ENCODE data around the gene AGBL4.

Gene AGBL4

DNA sequence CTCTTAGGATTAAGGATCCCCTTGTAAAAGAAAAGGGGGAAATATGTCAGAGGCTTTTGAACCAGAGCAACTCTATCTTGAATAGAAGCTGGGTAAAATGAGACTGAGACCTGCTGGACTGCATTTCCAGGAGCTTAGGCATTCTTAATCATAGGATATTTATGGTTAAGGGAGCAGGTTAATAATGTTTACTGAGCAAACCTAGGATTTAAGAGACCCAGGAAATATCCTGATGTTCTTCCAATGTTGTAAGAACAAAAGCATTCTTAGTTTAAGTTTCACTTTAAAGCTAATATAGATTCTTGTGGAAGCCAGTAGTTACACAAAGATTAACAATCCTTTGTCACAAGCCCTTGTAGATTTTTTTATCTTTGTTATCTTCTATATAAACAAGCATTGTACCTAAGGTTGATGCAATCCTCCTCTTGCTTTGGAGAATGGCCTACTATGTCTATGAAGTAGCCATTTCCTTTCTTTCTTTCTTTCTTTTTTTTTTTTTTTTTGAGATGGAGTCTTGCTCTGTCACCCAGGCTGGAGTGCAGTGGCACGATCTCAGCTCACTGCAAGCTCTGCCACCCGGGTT is 676.9 kb downstream of the AGBL4 start:
- TF ChIP-seq, protein P1, sequence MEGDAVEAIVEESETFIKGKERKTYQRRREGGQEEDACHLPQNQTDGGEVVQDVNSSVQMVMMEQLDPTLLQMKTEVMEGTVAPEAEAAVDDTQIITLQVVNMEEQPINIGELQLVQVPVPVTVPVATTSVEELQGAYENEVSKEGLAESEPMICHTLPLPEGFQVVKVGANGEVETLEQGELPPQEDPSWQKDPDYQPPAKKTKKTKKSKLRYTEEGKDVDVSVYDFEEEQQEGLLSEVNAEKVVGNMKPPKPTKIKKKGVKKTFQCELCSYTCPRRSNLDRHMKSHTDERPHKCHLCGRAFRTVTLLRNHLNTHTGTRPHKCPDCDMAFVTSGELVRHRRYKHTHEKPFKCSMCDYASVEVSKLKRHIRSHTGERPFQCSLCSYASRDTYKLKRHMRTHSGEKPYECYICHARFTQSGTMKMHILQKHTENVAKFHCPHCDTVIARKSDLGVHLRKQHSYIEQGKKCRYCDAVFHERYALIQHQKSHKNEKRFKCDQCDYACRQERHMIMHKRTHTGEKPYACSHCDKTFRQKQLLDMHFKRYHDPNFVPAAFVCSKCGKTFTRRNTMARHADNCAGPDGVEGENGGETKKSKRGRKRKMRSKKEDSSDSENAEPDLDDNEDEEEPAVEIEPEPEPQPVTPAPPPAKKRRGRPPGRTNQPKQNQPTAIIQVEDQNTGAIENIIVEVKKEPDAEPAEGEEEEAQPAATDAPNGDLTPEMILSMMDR (IDR thresholded peaks at IDR 0.05): no peak

DNA sequence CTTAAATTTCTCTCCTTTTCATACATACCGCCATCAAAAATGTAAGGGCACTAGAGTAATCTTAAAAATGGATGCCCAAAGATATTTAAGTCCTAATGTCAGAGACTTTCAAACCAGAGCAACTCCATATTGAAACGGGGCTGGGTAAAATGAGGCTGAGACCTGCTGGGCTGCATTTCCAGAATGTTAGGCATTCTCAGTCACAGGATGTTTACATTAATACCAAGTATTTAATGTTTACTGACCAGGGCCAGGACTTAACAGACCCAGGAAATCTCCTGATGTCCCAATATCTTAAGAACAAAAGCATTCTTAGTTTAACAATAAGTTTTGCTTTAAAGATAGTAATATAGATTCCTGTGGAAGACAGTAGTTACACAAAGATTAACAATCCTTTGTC is 683.2 kb downstream of the AGBL4 start:
- TF ChIP-seq, protein P1 (IDR thresholded peaks at IDR 0.05): no peak

GRCh38 chr1:49339043-49339442 is 684.7 kb downstream of the AGBL4 start:
- TF ChIP-seq, protein P1 (IDR thresholded peaks at IDR 0.05): no peak

DNA sequence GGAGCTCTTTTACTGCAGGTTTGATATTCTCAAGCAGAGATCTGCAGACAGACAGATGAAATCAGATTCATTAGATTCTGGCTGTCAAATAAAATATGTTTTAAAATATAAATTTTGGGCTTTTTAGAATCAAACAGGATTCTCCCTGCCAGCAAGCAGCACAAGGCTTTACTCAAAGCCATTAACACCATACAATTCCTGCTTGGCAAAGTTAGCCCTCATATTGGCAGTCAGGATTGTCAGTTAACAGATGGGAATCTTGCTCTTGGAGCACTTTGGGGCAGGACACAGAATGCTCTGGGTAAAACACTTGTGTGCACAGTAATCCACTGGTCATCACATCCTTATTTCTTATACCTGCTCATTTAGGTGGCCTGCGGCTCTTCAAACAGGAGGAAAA is 686.5 kb downstream of the AGBL4 start:
- TF ChIP-seq, protein P1 (IDR thresholded peaks at IDR 0.05): no peak

- TF ChIP-seq, protein P1 (IDR thresholded peaks at IDR 0.05): no peak
Observed at GRCh38 chr1:49333906-49334305, 689.8 kb downstream of the AGBL4 start.

- TF ChIP-seq, protein P1 (IDR thresholded peaks at IDR 0.05): no peak
Observed at GRCh38 chr1:49331066-49331852, 692.5 kb downstream of the AGBL4 start.

GRCh38 chr1:49323925-49324540 is 699.7 kb downstream of the AGBL4 start:
- TF ChIP-seq, protein P1 (IDR thresholded peaks at IDR 0.05): no peak

Data from LNCAP (cell line).